Stimulated activated CD8-positive, alpha-beta memory T cell treated with anti-CD3 and anti-CD28 coated beads, Interleukin-7, amount 100 ng/mL, for 24 hours (primary cell): Measurements from ENCODE around the gene FHIT.

Source experiments
- DNase-seq: peaks from one replicate; pipeline ENCODE4 v3.0.0-alpha.2; 2020; ENCODE audit warnings: low read depth

FHIT gene

GRCh38 chr3:60839246-60839645 is 412.0 kb downstream of the FHIT start:
- no peak for DNase-seq

- DNase-seq = no peak
Measured at GRCh38 chr3:60835796-60836195, 415.5 kb downstream of the FHIT start.

- no peak for DNase-seq
Measured at GRCh38 chr3:60829058-60829457, 422.2 kb downstream of the FHIT start.

- no peak for DNase-seq
Measured at GRCh38 chr3:60827666-60828065, 423.6 kb downstream of the FHIT start.

- DNase-seq = no peak
Measured at GRCh38 chr3:60826511-60826910, 424.7 kb downstream of the FHIT start.

GRCh38 chr3:60812502-60812901 is 438.8 kb downstream of the FHIT start:
- no peak for DNase-seq

GRCh38 chr3:60810881-60811280 is 440.4 kb downstream of the FHIT start:
- DNase-seq = no peak

- DNase-seq = no peak
Measured at GRCh38 chr3:60809857-60810610, 441.2 kb downstream of the FHIT start.

GRCh38 chr3:60803216-60804173 is 447.8 kb downstream of the FHIT start:
- DNase-seq = no peak

- DNase-seq = no peak
Measured at GRCh38 chr3:60801307-60801706, 449.9 kb downstream of the FHIT start.

GRCh38 chr3:60798456-60798855 is 452.8 kb downstream of the FHIT start:
- no peak for DNase-seq

GRCh38 chr3:60792249-60792852 is 458.9 kb downstream of the FHIT start:
- no peak for DNase-seq

- no peak for DNase-seq
Measured at GRCh38 chr3:60788185-60788584, 463.1 kb downstream of the FHIT start.

- DNase-seq = no peak
Measured at GRCh38 chr3:60781935-60782334, 469.3 kb downstream of the FHIT start.

- DNase-seq = no peak
Measured at GRCh38 chr3:60779637-60780036, 471.6 kb downstream of the FHIT start.

GRCh38 chr3:60775985-60776384 is 475.3 kb downstream of the FHIT start:
- DNase-seq = no peak

GRCh38 chr3:60774617-60775016 is 476.6 kb downstream of the FHIT start:
- DNase-seq = no peak

- no peak for DNase-seq
Measured at GRCh38 chr3:60772584-60772983, 478.7 kb downstream of the FHIT start.

GRCh38 chr3:60771766-60772165 is 479.5 kb downstream of the FHIT start:
- no peak for DNase-seq

GRCh38 chr3:60770532-60770931 is 480.7 kb downstream of the FHIT start:
- DNase-seq = no peak

- DNase-seq = no peak
Measured at GRCh38 chr3:60767536-60767935, 483.7 kb downstream of the FHIT start.

GRCh38 chr3:60765776-60766175 is 485.5 kb downstream of the FHIT start:
- DNase-seq = no peak

- DNase-seq = no peak
Measured at GRCh38 chr3:60764870-60765269, 486.4 kb downstream of the FHIT start.
